ENCODE data around the gene EN1.

Gene EN1

DNA sequence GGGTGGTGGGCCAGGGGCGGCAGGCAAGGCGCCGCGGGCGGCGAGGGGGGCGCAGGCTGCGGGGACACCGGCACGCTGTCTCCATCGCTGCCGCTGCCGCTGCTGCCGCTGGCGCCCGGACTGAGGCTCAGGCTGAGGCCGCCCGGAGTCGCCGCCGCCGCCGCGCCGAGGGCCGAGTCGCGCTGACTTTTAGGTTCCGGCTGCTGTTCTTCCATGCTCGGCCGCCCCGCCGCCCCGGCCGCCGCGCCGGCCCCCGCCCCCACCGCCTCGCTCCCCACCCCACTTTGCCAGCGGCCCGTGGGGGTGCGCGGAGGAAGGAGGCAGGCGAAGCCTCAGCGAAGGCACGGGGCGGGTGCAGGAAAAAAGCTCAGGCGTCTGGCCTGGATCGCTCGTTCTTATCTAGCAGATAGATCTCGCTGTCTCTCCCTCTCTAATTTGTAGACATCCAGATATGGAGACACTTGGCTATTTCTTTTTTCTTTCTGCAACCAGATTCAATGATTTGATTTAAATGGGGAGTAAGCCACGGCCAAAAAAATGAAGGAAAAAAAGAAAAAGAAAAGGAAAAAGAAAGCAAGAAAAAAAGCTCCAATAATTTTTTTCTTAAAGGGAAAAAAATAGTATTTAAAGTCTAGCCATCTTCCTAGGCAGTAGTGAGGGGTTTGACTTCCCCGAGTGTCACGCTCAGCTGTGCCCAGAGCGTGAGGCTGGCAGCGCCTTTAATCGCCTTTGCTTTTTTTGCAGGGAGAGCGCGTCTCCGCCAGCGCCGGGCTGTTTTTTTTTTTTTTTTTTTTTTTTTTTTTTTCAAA lies at the start of gene EN1:
Gene EN1, minus strand, starts transcription at position 696 of the 809 bp plus-strand sequence. Its CDS starts 481 bp downstream, at position 215.
- no peak for DNase-seq

DNA sequence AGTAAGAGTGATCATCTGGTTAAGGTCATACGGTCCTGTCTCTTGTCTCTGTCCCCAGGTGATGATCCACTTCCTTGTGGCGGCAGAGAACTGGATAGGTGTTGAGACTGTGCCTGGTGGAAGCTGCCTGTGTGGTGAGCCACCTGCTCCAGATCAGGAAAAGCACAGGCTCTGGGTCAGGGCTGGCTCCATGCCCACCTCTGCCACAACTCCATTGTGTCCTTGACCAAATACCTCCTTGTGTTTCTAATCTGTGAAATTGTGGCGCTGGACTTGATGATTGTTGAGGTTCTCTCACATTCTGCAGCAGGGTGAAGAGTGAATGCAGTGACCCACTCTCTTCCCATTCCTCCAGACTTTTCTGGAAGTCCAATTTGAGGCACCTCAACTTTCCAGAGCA lies 45.7 kb upstream of the EN1 start:
- DNase-seq, result no peak

DNA sequence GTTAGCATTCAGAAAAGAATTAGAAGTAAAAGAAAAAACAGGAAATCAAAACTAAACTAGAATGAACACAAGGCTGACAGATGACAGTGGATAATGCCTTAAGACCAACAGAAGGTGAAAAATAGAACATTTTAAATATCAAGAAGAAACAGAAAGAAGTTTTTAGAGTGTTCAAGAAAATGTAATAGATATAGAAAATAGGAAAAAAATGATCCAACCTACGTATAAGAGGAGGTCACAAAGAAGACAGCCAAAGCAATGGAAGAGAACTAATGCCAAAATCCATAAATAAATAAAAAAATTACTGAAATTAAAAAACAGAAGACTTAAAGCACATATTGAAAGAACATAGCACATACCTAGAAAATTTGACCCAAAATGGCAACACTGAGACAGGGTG lies 42.5 kb upstream of the EN1 start:
- DNase-seq, result no peak

DNA sequence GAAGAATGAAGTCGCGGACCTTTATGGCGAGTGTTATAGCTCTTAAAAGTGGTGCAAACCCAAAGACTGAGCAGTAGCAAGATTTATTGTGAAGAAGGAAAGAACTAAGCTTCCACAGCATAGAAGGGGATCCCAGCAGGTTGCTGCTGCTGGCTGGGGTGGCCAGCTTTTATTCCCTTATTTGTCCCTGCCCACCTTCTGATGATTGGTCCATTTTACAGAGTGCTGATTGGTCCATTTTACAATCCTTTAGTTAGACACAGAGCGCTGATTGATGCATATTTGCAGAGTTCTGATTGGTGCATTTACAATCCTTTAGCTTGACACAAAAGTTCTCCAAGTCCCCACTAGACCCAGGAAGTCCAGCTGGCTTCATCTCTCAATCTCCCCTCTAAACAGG lies 36.3 kb upstream of the EN1 start:
- DNase-seq, result no peak

DNA sequence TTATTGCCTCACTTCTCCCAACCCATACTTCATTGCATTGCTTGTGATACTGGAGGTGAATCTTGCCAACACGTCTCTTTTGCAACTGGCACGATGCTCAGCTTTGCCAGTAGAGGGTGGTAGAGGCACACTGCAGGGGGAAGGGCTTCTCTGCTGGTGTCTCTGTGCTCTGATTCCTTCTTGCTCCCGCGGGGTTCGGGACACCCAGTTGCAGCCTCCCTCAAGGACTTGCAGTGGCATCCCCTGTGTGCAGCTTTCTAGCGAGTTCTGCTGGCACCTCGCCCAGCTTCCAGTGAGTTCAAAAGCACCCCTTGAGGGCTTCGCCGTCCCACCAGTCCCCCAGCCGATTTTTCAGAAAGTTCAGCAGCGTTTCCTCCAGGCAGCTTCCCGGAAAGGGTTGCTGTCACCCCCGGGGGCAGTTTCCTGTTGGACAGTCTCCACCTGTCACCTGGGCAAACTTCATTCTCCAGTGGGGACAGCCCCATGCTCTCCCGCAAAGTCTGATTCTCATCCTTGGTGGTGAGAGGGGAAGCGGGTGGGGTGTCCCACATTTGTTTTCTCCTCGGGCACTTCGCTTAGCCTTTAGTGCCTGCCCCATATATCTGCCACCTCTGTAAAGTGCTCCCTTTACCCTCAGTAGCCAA lies 35.4 kb upstream of the EN1 start:
- DNase-seq, result peak; percentile 20

DNA sequence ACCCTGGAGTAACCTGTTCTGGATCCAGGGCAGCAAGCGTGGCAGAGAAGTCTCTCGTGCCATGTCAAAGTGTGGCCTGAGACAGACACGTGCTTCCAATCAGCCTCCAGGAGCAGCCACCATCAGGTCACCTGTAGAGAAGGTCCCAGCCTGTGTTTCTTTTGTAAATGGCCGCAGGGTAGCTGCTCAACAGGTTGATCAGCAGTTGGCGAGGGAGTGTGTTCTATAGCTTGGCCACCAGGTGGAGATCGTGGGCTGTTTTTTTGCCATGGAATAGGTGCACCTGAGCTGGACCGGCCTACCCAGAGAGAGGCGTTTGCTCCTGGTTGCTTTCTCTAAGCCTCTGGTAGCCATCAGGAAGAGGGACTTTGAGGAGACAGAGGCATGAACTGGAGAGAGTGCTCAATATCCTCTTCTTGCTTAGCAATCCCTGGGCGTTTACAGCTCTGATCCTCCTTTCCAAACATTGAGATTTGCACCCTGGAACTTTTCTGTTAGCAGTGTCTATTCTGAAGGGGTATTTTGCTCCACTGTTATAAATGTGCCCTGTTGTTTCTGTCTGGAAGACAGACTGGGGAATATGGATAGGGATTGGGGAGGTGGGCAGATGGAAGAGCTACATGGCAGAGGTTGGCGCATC lies 34.2 kb upstream of the EN1 start:
- DNase-seq, result peak; percentile 40

DNA sequence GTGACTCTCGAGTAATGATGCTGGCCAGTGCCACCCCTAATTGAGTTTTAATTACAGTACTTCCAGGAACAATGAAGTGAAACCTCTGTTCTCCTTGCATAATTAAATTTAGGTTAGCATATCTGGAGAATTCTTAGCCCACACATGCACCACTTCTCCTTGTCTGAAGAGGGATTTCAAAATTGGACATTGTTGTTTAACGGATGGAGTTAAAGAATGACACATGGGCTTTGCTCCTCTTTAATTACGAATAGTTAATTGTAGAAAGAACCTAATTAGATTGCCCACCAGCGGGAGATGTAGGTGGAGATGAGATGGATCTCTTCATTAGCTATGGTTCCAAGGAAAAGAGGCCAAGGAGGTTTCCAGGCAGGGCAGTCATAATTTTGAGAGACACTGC lies 33.1 kb upstream of the EN1 start:
- DNase-seq, result no peak

DNA sequence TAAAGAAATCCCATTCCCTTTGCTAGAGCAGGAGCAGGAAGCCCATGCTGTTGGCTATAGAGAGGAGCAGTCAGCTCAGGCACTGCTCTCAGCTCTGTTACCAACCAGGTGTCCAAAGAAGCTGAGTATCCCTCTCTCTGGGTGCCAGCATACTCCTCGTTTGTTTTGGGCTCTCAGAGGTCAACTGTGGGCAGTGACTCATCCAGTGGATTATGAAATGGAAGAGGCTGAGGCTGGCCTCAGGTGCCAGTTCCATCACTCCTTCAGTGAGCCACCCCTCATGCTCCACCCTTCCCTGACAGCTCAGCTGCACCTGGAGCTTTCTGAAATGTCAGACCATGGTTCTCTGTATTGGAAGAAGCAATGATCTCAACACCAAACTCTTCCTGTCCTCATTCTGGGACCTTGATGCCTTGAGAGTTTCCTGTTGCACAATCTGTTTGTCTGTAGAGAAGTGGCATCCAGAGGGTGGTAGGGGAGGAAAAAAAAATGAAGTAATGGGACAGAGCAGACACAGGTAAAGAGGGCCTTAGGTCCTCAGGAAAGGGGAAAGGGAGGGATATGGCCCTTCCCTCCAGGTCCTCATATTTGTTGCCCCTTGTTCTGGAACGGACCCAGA lies 31.2 kb upstream of the EN1 start:
- no peak for DNase-seq

DNA sequence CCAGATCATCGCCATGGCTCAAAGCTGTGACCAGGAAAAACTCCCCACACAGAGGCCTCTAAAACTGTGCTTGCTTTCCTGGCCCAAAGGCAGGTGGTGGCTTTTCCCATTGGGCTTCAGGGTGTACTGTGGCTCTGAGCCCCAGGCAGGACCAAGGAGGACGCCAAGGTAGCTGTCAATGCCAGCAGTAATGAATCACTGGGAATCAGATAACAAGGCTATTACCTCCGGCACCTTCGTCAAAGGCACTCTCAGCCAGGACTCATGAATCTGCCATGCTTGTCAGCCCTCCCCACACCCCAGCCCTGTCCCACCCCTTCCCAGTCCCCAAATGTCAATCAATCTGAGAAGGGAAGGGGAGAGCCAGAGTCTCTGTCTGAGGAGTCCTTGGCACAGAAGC lies 27.9 kb upstream of the EN1 start:
- no peak for DNase-seq

DNA sequence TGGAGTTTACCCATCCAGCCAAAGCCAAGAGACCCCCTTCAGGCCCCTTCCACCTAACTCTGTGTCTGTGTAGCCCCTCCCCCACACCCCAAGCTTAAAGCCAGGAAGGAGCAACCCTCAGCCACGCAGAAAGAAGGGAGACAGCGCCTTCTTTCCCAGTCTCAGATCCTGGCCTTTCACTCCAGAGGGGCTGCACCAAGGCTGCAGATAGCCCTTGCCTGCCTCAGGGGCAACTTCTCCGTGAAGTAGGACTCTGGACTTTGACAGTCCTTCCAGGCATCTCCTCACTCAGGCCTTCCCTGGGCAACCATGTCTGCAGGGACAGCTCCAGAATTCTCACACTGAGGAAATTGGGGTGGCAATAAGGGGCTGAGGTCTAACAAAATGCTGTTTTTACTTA lies 26.9 kb upstream of the EN1 start:
- no peak for DNase-seq

DNA sequence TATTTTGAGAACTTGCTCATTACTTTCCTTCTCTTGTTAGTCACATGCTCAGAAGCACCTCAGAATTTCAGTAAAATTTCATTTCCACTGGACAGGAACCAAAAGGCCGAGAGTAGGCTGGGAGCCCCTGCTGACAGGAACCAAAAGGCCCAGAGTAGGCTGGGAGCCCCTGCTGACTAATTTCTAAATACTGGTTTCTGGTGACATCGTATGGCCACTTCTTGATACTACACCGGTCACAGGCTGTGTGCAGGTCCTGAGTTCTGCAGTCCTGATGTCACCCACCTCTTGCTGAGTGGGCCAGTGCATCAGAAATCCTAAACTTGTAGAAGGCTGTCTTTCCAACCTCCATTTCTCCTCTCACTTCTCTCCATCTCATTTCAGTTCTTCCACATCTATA lies 17.7 kb upstream of the EN1 start:
- DNase-seq, result peak; percentile 19

DNA sequence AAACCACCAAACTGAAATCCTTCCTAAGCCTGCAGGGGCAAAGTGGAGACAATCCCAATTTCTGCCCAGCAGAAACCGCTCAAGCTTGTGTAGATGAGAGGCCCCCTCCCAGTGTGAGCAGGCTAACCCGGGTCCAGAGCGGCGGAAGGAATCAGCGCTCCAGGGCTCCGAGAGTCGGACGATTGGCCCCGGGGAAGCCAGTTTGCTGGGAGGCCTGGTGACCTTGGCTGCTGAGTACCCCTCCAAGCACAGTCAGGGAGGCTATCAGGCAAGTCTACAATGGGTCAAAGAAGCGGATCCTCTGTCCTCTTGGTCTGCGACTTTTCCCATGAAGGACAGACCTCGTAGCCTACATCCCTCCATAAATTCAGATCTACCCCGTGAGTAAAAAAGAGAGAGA lies 16.8 kb upstream of the EN1 start:
- no peak for DNase-seq

DNA sequence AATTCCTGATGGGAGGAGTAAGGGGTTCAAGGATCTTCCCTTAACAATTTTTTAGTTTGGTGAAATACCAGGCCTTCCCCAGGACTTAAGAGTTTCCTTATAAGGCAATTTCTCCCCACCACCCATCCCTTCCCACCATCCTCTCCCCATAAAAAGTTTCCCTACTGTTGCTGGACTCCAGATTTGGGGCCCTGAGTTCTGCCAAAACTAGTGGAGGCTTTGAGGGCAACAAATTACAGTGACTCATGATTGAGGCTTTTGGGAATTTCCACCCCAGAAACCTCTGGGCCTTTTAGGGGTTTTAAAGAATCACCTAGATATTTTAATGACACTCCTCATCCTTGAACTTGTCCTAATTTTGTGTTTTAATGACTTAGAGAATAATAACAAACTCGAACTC lies 14.3 kb upstream of the EN1 start:
- DNase-seq, result no peak

DNA sequence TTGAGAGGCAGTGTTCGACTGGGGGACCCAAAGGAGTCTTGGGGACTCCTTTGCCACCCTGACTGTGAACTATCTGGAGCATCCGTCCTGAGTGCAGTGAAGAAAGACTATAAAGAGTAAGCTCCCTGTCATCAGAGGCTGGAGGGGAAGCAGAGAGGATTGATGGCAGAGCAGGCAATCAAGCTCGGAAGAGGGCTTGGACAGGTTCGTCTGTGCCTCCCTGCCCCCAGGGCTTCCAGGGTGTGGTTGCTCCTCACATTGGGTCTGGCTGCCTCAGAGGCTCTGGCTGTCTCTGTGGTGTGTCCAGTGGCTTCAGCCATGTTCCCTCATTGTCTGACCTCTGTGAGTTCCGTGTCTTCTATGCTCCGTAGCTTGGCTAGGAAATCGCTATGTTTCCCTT lies 13.8 kb upstream of the EN1 start:
- no peak for DNase-seq

DNA sequence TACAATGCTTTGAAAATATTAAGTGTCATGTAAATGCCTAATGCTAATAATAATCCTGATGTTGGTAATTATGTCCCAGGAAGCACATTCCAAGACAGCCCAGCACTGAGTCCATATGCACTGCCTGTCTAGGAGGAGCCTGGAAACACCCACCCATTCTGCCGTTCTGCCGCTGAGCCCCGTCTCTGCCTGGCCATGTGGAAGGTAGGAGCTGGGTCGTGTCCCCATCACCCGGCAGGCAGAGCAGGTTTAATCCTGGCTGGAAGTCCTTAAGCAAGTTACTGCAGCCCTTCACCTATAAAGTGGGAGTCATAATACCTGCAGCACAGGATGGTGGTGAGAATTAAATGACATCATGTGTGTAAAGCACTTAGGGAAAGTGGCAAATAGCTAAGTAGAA lies 13.1 kb upstream of the EN1 start:
- DNase-seq, result no peak

DNA sequence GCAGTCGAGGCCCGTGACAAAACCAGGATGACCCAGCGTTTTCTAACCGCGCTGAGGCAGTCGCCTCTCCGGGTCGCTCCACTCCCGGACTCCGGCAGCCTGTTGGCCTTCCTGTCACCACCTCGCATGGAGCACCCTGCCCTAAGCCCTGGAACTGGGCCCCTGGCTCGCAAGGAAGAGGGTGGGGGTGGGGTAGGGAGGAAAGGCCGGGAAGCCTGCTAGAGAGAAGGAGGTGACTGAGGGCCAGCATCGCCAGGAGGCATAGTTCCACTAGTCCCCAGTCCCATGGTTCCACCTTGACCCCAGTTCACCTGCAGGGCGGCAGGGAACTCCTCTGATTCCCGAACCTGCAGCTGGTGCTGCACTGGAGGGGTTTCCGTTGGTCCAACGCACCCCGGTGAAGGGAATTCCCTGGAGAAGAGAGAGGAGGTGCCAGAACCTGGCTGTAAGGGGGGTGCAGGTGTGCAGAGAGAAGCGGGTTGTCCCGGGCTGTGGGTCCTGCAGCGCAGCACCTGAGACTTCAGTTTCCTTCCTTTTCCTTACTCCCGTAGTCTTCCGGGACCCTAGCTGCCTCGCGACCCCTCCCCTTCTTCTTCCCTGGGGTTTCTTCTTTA lies 11.8 kb upstream of the EN1 start:
- no peak for DNase-seq

DNA sequence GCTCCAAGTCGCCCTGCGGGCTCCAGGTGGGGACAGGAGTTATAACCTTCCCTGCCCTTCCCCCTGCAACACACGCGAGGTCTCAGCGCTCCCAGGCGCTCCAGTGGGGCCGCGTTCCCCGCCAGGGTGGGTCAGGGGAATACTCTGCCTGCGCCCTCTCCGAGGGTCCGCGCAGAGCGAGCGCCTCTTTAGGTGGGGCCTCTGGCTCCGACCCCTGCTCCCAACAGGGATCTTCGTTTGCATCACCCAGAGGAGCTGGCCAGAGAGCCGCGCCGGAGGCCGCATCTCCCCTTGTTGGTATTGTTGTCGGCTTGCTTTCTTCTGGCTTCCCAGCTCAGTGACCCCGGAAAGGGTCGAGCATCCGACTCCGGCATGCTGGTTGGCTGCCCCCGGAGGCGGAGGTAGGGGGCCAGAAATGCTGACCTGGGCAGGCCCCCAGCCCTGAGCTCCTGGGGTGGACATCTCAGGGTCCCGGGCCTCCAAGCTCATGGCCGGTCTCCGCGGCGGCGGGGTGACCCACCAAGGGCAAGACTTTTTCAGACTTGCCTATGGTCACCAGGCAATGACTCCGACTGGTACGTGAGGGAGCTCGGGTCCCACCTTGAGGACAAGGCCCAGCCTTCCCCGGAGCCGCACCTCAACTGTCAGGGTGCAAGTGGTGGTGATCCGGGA lies 11.2 kb upstream of the EN1 start:
- no peak for DNase-seq

DNA sequence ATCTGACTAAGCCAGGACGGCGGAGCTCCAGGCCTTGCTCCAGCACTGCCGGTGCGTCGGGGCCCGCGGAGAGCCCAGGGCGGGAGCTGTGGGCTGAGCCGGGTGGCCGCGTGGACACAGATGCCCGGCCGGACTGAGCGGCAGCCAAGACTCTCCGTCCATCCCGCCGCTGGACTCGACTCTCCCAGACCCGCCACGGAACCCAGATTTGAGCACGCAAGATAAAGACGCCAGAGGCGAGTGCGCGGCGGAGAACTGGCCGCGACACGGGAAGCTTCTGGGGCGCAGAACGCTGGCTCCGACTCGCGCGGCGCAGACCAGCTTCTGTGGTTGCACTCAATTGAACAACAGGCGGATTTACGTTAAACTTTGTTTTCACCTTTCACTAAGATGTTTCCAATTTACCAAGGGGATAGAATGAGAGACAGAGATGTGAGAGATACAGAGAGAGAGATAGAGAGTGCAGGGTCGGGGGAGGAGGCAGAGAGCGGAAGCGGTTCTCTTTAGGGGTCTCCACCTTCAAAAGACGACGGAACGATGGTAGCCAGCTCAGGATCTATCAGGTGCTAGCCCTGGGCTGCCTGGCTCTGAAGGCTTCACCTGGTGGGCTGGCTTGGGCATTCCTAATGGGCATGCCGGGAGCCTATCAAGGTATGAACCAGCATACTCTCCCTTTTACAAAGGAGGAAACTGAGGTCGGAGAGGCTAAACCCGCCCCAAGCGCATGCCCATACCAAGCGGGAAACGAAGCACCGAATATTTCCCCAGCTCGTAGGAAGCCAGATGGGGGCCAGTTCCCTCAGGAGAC lies 10.4 kb upstream of the EN1 start:
- DNase-seq, result no peak

DNA sequence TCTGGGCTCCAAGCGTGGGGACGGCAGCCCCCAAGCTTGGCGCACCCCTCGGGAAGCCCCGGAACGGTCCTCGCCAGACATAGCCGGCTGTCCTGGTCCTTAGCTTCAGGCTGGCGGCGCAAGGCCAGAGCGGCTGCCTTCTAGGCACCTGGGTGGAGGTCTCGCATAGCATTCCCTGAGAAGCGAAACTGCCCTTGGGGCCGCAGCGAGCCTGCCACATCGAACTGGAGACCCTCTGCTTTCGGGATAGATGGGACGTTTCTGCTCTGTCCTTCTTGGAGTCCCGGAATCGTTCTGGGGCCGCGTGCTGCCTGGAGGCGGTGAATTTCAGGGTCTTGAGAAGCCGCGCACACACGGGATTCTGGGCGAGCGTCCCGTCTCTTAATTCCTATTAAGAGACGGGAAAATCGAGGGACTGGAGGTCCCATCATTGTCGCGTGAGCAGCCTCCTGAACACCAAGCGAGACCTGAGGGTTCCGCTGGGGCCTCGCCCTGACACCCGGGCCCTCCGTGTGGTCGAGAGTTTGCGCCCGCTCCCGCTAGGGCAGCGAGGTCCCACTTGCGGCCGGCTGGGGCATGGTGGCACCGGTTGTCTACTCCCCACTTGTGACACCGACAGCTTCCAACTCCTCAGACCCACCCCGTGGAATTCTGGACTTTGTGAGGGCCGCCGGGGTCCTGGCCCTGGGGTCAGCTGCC lies 9.7 kb upstream of the EN1 start:
- no peak for DNase-seq

DNA sequence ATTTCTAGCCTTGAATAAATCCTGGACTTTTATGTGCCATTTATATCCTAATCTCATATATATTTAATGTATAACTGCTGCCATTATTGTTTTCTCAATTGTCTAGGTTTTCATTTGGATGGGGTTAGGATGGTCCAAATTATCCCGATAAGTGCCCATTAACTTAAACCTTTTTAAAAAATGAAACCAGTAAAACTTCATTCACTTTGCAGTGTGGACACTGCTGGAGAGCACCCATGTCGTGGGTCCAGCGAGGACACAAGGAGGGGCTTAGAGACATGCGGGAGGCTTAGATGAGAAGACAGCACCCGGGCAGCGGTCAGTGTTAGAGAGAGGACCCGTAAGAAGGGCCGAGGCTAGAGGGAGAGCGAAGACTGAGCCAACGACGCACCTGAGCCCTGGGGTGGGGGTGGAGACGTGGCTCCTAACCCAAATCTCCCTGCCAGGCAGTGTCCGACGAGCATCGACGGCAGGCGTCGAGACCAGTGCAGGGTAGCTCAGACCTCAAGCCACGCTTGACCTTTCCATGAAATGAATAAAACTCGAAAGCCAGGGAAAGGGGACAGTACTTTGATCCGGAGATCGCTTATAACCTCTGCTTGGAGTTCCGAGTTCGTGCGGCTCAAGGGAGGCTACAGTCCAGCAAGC lies 9.0 kb upstream of the EN1 start:
- DNase-seq, result no peak
